T-cell (primary cell): ENCODE measurements around the gene SH3PXD2B. TPM values are rescaled to one million over a fixed set of nuclear protein-coding genes. Genes with fewer than 3 reads are reported as not detected.

Experiments used
- ATAC-seq, 4 experiments: fragments of 200-7000 bp in 3 of 4; fragments of 150-1000 bp in 1 of 4; cut with Tn5 transposase; replicated peaks in 1 of 4; 1 replicate in 3 of 4; 2 replicates in 1 of 4; pipeline ENCODE4 v1.10.0; 2021; ENCODE audit warnings: moderate library complexity in 3 of 4, mild to moderate bottlenecking in 2 of 4, moderate number of reproducible peaks in 1 of 4
- CTCF ChIA-PET, 2 donors: fragments of 300-600 bp; sonication (Branson Sonifier 250); formaldehyde crosslinking; loops; one replicate each; lab custom pipeline; 2022; ENCODE audit warnings: antibody characterized with exemption in 2 of 2; lab: Charles Lee
- POLR2A ChIA-PET, 2 donors: fragments of 300-600 bp; sonication (Branson Sonifier 250); formaldehyde crosslinking; loops; one replicate each; lab custom pipeline; 2022; ENCODE audit warnings: antibody characterized with exemption in 2 of 2; lab: Charles Lee
- DNase-seq, 35 experiments: peaks; one replicate each; pipeline versions ENCODE4 v3.0.0 to v3.0.0-alpha.2; 2013 to 2023
- H3K27ac ChIP-seq: one replicate; pipeline ENCODE4 v1.5.1; 2013; ENCODE audit warnings: low read length
- H3K27me3 ChIP-seq, 2 experiments: replicated peaks in 1 of 2; 1 replicate in 1 of 2; 2 replicates in 1 of 2; pipeline versions ENCODE4 v1.6.1 to v1.7.0; 2013; ENCODE audit warnings: low read length in 1 of 2, mixed read lengths in 1 of 2; ENCODE audit not compliant: control insufficient read depth in 2 of 2, insufficient read depth in 2 of 2; ENCODE audit errors: extremely low read depth in 1 of 2
- H3K36me3 ChIP-seq, 2 donors: 1 replicate in 1 of 2; 2 replicates in 1 of 2; pipeline versions ENCODE4 v1.6.1 to v1.7.0; 2013; ENCODE audit warnings: low read length in 1 of 2; ENCODE audit not compliant: control insufficient read depth in 2 of 2, insufficient read depth in 1 of 2; ENCODE audit errors: extremely low read depth in 1 of 2
- H3K4me1 ChIP-seq, 2 experiments: 1 replicate in 1 of 2; 2 replicates in 1 of 2; pipeline versions ENCODE4 v1.6.1 to v1.7.0; 2013; ENCODE audit warnings: low read length in 2 of 2, mixed read lengths in 1 of 2; ENCODE audit not compliant: insufficient read depth in 2 of 2, control insufficient read depth in 1 of 2; ENCODE audit errors: extremely low read depth in 1 of 2
- H3K4me3 ChIP-seq, 2 donors: 1 replicate in 1 of 2; 2 replicates in 1 of 2; pipeline versions ENCODE4 v1.5.1 to v1.7.0; 2013; ENCODE audit warnings: mild to moderate bottlenecking in 2 of 2, low read length in 1 of 2, moderate library complexity in 1 of 2; ENCODE audit not compliant: control insufficient read depth in 1 of 2; ENCODE audit errors: extremely low read depth in 1 of 2
- H3K9me3 ChIP-seq: 2 replicates; pipeline ENCODE4 v1.7.0; 2013
- H3K27ac Mint-ChIP-seq, 2 donors: one replicate each; pipeline ENCODE4 v1.8.0; 2020 to 2021; ENCODE audit warnings: mild to moderate bottlenecking in 2 of 2, mixed read lengths in 2 of 2
- H3K27me3 Mint-ChIP-seq, 2 donors: one replicate each; pipeline ENCODE4 v1.8.0; 2021 to 2022; ENCODE audit warnings: mixed read lengths in 2 of 2
- H3K36me3 Mint-ChIP-seq: one replicate; pipeline ENCODE4 v1.8.0; 2021; ENCODE audit warnings: mixed read lengths
- H3K4me1 Mint-ChIP-seq, 3 donors: one replicate each; pipeline ENCODE4 v1.8.0; 2020 to 2022; ENCODE audit warnings: mixed read lengths in 3 of 3, mild to moderate bottlenecking in 1 of 3
- H3K4me3 Mint-ChIP-seq, 3 donors: one replicate each; pipeline ENCODE4 v1.8.0; 2020 to 2022; ENCODE audit warnings: mild to moderate bottlenecking in 3 of 3, mixed read lengths in 3 of 3, moderate library complexity in 3 of 3
- H3K9me3 Mint-ChIP-seq, 3 donors: one replicate each; pipeline ENCODE4 v1.8.0; 2020 to 2022; ENCODE audit warnings: mixed read lengths in 3 of 3
- WGBS: methylation state at CpG from one replicate; pipeline ENCODE4 v1.1.5; 2013; ENCODE audit warnings: missing lambda C conversion rate; ENCODE audit not compliant: insufficient coverage; 5-methylcytosine and 5-hydroxymethylcytosine counted together
- total RNA-seq, 35 experiments: library from RNA in 6 of 35; stranded (reverse) in 6 of 35; fragments of 120-200 nt in 1 of 35; gene quantifications; one replicate each; pipeline versions ENCODE4 v1.2.1 to v1.2.4 and lab custom pipeline; 2013 to 2026

SH3PXD2B gene
- total RNA-seq, 5 donors from 2014 or later (not counting 1 experiment from before 2014, with no cell fraction given) = 0.15 to 0.69 (median 0.38) TPM

GRCh38 chr5:172395483-172395882, 58.8 kb downstream of the SH3PXD2B start:
- Mint-ChIP-seq H3K4me3 (no peak overlapping the region), H3K27me3 (peaks cover 7 to 27% of the 10 kb centered on the region in 2 donors), H3K36me3 (no peaks in the 10 kb centered on the region), H3K4me1 (no peaks in the 10 kb centered on the region), H3K9me3 (peaks cover 8 to 25% (median 14%) of the 10 kb centered on the region in 3 donors), H3K27ac (no peak overlapping the region)
- DNase-seq (no peak), ATAC-seq (no peak)
- no peaks in the 10 kb centered on the region for H3K4me1 ChIP-seq
- ChIA-PET POLR2A (no interaction called here), CTCF (interaction anchor here in 1 of 2 donors (0.7 kb wide), 1 partner anchor 662 kb away, joined by 5 read pairs; no protein-coding TSS in a partner anchor)
- H3K36me3 ChIP-seq = no peaks in the 10 kb centered on the region
- H3K27me3 ChIP-seq = peaks cover 0 to 11% of the 10 kb centered on the region in 2 experiments
- H3K27ac ChIP-seq = no peak overlapping the region
- no peak overlapping the region for H3K4me3 ChIP-seq
- WGBS = 57% methylated on average over 3 of the region's 5 CpGs
- H3K9me3 ChIP-seq = no peaks in the 10 kb centered on the region

- WGBS = 100% methylated on average over 1 of the region's 2 CpGs
- no peak overlapping the region for H3K4me3 ChIP-seq
- H3K4me1 Mint-ChIP-seq = no peaks in the 10 kb centered on the region
- no peak overlapping the region for H3K4me3 Mint-ChIP-seq
- no peaks in the 10 kb centered on the region for H3K9me3 Mint-ChIP-seq
- no peaks in the 10 kb centered on the region for H3K36me3 ChIP-seq
- H3K27ac Mint-ChIP-seq = no peak overlapping the region
- ATAC-seq (no peak), DNase-seq (no peak)
- ChIA-PET POLR2A (no interaction called here), CTCF (no interaction called here)
- peaks cover 0 to 9% of the 10 kb centered on the region in 2 experiments for H3K27me3 ChIP-seq
- H3K27ac ChIP-seq = no peak overlapping the region
- H3K36me3 Mint-ChIP-seq = no peaks in the 10 kb centered on the region
- H3K4me1 ChIP-seq = no peaks in the 10 kb centered on the region
- no peaks in the 10 kb centered on the region for H3K9me3 ChIP-seq
- H3K27me3 Mint-ChIP-seq = peaks cover 7 to 13% of the 10 kb centered on the region in 2 donors
Measured at GRCh38 chr5:172389578-172390112, 64.7 kb downstream of the SH3PXD2B start.

- ATAC-seq (no peak), DNase-seq (no peak)
- Histone ChIP-seq H3K27ac (no peak overlapping the region), H3K4me3 (no peak overlapping the region), H3K36me3 (no peaks in the 10 kb centered on the region), H3K9me3 (no peaks in the 10 kb centered on the region), H3K27me3 (peaks cover 0 to 6% of the 10 kb centered on the region in 2 experiments), H3K4me1 (no peaks in the 10 kb centered on the region)
- H3K36me3 Mint-ChIP-seq = no peaks in the 10 kb centered on the region
- no peak overlapping the region for H3K4me3 Mint-ChIP-seq
- H3K27me3 Mint-ChIP-seq = no peaks in the 10 kb centered on the region
- CTCF ChIA-PET = interaction anchor here in 1 of 2 donors (0.5 kb wide), 1 partner anchor 9 kb away, joined by 3 read pairs; no protein-coding TSS in a partner anchor
- no peaks in the 10 kb centered on the region for H3K9me3 Mint-ChIP-seq
- POLR2A ChIA-PET = no interaction called here
- H3K27ac Mint-ChIP-seq = no peak overlapping the region
- no peaks in the 10 kb centered on the region for H3K4me1 Mint-ChIP-seq
- WGBS = no CpG with 5 or more reads among the region's 2 CpGs
Measured at GRCh38 chr5:172388246-172388733, 66.0 kb downstream of the SH3PXD2B start.

GRCh38 chr5:172385707-172386106, 68.6 kb downstream of the SH3PXD2B start:
- H3K4me1 Mint-ChIP-seq = no peaks in the 10 kb centered on the region
- H3K9me3 ChIP-seq = no peaks in the 10 kb centered on the region
- DNase-seq (no peak), ATAC-seq (no peak)
- H3K27ac Mint-ChIP-seq = no peak overlapping the region
- no peaks in the 10 kb centered on the region for H3K9me3 Mint-ChIP-seq
- no peak overlapping the region for H3K4me3 ChIP-seq
- CTCF ChIA-PET = no interaction called here
- no peak overlapping the region for H3K27ac ChIP-seq
- H3K4me3 Mint-ChIP-seq = no peak overlapping the region
- no peaks in the 10 kb centered on the region for H3K36me3 ChIP-seq
- POLR2A ChIA-PET = no interaction called here
- no peaks in the 10 kb centered on the region for H3K4me1 ChIP-seq
- 83% methylated on average over 4 of the region's 5 CpGs for WGBS
- no peaks in the 10 kb centered on the region for H3K27me3 Mint-ChIP-seq
- H3K27me3 ChIP-seq = peaks cover 0 to 4% of the 10 kb centered on the region in 2 experiments
- H3K36me3 Mint-ChIP-seq = no peaks in the 10 kb centered on the region

- CTCF ChIA-PET = no interaction called here
- no peaks in the 10 kb centered on the region for H3K9me3 Mint-ChIP-seq
- no peak for ATAC-seq
- DNase-seq = no peak
- H3K27me3 Mint-ChIP-seq = no peaks in the 10 kb centered on the region
- H3K4me3 Mint-ChIP-seq = no peak overlapping the region
- no peaks in the 10 kb centered on the region for H3K9me3 ChIP-seq
- no peak overlapping the region for H3K27ac ChIP-seq
- H3K27me3 ChIP-seq = peaks cover 0 to 2% of the 10 kb centered on the region in 2 experiments
- H3K4me3 ChIP-seq = no peak overlapping the region
- no peaks in the 10 kb centered on the region for H3K36me3 Mint-ChIP-seq
- H3K4me1 ChIP-seq = no peaks in the 10 kb centered on the region
- H3K27ac Mint-ChIP-seq = no peak overlapping the region
- H3K4me1 Mint-ChIP-seq = no peaks in the 10 kb centered on the region
- POLR2A ChIA-PET = no interaction called here
- no peaks in the 10 kb centered on the region for H3K36me3 ChIP-seq
- WGBS = no CpG with 5 or more reads among the region's 5 CpGs
Measured at GRCh38 chr5:172385010-172385563, 69.2 kb downstream of the SH3PXD2B start.

GRCh38 chr5:172383191-172383802, 71.0 kb downstream of the SH3PXD2B start:
- Histone ChIP-seq H3K9me3 (no peaks in the 10 kb centered on the region), H3K27me3 (peaks cover 0 to 2% of the 10 kb centered on the region in 2 experiments), H3K36me3 (no peaks in the 10 kb centered on the region), H3K27ac (no peak overlapping the region), H3K4me1 (no peaks in the 10 kb centered on the region), H3K4me3 (no peak overlapping the region)
- H3K4me3 Mint-ChIP-seq = no peak overlapping the region
- no peak for ATAC-seq
- CTCF ChIA-PET = no interaction called here
- H3K9me3 Mint-ChIP-seq = no peaks in the 10 kb centered on the region
- no peak for DNase-seq
- H3K4me1 Mint-ChIP-seq = no peaks in the 10 kb centered on the region
- H3K36me3 Mint-ChIP-seq = no peaks in the 10 kb centered on the region
- POLR2A ChIA-PET = no interaction called here
- 81% methylated on average over 2 of the region's 6 CpGs for WGBS
- H3K27ac Mint-ChIP-seq = no peak overlapping the region
- no peaks in the 10 kb centered on the region for H3K27me3 Mint-ChIP-seq
